C4-2B (cell line): ENCODE measurements around the gene ITPR1.

Experiments
- CTCF ChIP-seq: fragments of 450-650 bp; conservative IDR thresholded peaks from 2 replicates; pipeline ENCODE4 v1.5.1; 2017; ENCODE audit warnings: mild to moderate bottlenecking
- ZFX ChIP-seq: fragments of 450-650 bp; IDR thresholded peaks from 2 replicates; pipeline ENCODE4 v1.6.1; 2017

- TF ChIP-seq CTCF, result no peak
- TF ChIP-seq ZFX, result no peak
Observed at GRCh38 chr3:4529876-4530588, 36.9 kb downstream of the ITPR1 start.
